Left ventricle myocardium inferior (tissue), 1 donor: ENCODE results near the gene RBM6. TPM values are rescaled to one million over a fixed set of nuclear protein-coding genes. Genes with fewer than 3 reads are reported as not detected.

Experiments used
- DNase-seq: peaks from one replicate; pipeline ENCODE4 v3.0.0-alpha.2; 2020
- H3K27ac ChIP-seq: fragments of 200-600 bp; replicated peaks from 2 replicates; pipeline ENCODE4 v1.8.0; 2021
- H3K27me3 ChIP-seq: fragments of 200-600 bp; 2 replicates; pipeline ENCODE4 v1.8.0; 2021; ENCODE audit warnings: low read depth
- H3K36me3 ChIP-seq: fragments of 200-600 bp; 2 replicates; pipeline ENCODE4 v1.8.0; 2021
- H3K4me1 ChIP-seq: fragments of 200-600 bp; 2 replicates; pipeline ENCODE4 v1.8.0; 2021
- H3K4me3 ChIP-seq: fragments of 200-600 bp; 2 replicates; pipeline ENCODE4 v1.8.0; 2021; ENCODE audit warnings: mild to moderate bottlenecking, moderate library complexity
- H3K9me3 ChIP-seq: fragments of 200-600 bp; replicated peaks from 2 replicates; pipeline ENCODE4 v1.8.0; 2021
- intact Hi-C: fragments of 100-400 bp; cut with micrococcal nuclease; formaldehyde crosslinking; loops from one replicate; pipeline ENCODE4 v1.11.0; 2022
- long read RNA-seq: library from polyadenylated mRNA; unstranded; transcript quantifications from one replicate; pipeline ENCODE4 v2.0.0, GENCODE V29; 2021
- total RNA-seq: library from RNA; stranded (reverse); fragmentation: NEBNext Ultra II Directional; extraction: Animal tissue kit (Norgen Biotek cat#: 25700); gene quantifications from one replicate; pipeline ENCODE4 v1.2.1, GENCODE V29; 2021
- TF ChIP-seq, protein P1 (sequence below): fragments of 200-600 bp; IDR thresholded peaks from 2 replicates; pipeline ENCODE4 v1.8.0; 2021; ENCODE audit warnings: antibody characterized with exemption, mild to moderate bottlenecking, borderline replicate concordance
- donor health status: DM: no; HTN: yes; CAD: no; lungs with severe emphysema.

RBM6 gene, protein sequence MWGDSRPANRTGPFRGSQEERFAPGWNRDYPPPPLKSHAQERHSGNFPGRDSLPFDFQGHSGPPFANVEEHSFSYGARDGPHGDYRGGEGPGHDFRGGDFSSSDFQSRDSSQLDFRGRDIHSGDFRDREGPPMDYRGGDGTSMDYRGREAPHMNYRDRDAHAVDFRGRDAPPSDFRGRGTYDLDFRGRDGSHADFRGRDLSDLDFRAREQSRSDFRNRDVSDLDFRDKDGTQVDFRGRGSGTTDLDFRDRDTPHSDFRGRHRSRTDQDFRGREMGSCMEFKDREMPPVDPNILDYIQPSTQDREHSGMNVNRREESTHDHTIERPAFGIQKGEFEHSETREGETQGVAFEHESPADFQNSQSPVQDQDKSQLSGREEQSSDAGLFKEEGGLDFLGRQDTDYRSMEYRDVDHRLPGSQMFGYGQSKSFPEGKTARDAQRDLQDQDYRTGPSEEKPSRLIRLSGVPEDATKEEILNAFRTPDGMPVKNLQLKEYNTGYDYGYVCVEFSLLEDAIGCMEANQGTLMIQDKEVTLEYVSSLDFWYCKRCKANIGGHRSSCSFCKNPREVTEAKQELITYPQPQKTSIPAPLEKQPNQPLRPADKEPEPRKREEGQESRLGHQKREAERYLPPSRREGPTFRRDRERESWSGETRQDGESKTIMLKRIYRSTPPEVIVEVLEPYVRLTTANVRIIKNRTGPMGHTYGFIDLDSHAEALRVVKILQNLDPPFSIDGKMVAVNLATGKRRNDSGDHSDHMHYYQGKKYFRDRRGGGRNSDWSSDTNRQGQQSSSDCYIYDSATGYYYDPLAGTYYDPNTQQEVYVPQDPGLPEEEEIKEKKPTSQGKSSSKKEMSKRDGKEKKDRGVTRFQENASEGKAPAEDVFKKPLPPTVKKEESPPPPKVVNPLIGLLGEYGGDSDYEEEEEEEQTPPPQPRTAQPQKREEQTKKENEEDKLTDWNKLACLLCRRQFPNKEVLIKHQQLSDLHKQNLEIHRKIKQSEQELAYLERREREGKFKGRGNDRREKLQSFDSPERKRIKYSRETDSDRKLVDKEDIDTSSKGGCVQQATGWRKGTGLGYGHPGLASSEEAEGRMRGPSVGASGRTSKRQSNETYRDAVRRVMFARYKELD
- total RNA-seq = 40.4 TPM
- long read RNA-seq, full-length matches to known transcripts = 24 of 30 reads
- long read RNA-seq, partial matches to known transcripts = 3 of 30 reads
- long read RNA-seq, other reads (novel, unspliced or antisense) = 3 of 30 reads

DNA sequence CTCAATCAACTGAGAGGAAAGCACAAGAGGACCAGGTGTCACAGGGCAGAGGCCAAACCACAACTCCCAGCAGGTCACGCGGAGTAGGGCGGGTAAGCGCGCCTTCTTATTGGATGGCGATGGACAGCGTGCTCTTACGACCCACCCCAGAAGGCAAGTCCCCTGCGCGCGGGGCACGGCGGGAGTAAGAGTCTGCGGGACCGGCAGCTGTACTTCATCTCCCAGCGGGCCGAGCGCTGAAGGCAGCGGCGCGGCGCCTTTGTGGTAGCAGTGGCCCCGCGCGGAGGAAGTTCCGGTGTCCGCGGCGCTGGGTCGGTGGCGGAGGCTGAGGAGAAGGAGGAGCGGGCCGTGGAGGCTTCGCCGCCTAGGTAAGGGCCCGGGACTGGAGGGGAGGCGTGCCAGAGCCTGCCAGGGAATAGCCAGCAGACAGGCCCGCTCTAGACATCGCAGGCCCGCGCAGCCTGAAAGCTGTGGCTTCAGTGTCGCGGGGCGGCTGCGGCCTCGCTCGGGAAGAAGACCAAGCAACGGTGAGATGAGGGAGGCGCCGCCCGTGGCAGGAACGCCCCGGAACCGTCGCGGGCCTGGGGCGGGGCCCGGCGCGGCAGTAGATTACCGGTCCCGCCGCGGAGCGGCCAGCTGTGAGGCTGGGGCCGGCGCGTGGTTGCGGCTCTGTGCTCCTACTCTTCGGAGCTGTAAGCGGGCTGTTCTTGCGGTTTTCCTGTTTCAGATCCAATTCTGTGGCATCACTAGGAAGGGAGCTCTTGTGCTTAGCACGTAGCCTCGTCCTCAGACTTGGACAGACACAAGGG is at the start of gene RBM6:
Gene RBM6 (plus strand): TSS at position 293 of the 809 bp plus-strand sequence. CDS start 22,492 bp downstream, outside the sequence.
- H3K27me3 ChIP-seq = no peaks in the 10 kb centered on the region

DNA sequence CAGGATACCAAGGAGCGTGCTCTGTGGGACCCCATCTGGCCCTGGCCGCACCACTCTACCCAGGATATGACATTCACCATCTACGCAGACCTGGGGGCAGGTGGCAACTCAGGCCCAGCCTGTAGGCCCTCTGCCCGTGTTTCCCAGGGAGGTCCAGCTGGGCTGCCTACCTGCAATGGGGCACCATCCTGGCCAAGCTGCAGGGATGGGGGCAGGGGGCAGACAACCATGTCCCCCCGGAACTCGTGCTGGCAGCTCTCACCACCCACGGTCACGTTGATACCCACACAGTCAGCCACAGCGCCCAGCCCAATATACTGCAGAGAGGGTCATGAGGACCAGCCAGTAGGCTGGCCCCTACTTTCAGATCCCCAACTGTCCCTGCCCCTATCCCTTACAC is 44.2 kb upstream of the RBM6 start:
- Histone ChIP-seq H3K27ac (no peak overlapping the region), H3K36me3 (no peaks in the 10 kb centered on the region), H3K27me3 (no peaks in the 10 kb centered on the region), H3K9me3 (no peaks in the 10 kb centered on the region), H3K4me1 (peaks cover 4% of the 10 kb centered on the region), H3K4me3 (no peak overlapping the region)
- TF ChIP-seq, protein P1, sequence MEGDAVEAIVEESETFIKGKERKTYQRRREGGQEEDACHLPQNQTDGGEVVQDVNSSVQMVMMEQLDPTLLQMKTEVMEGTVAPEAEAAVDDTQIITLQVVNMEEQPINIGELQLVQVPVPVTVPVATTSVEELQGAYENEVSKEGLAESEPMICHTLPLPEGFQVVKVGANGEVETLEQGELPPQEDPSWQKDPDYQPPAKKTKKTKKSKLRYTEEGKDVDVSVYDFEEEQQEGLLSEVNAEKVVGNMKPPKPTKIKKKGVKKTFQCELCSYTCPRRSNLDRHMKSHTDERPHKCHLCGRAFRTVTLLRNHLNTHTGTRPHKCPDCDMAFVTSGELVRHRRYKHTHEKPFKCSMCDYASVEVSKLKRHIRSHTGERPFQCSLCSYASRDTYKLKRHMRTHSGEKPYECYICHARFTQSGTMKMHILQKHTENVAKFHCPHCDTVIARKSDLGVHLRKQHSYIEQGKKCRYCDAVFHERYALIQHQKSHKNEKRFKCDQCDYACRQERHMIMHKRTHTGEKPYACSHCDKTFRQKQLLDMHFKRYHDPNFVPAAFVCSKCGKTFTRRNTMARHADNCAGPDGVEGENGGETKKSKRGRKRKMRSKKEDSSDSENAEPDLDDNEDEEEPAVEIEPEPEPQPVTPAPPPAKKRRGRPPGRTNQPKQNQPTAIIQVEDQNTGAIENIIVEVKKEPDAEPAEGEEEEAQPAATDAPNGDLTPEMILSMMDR = no peak
- intact Hi-C loops = no loop called here
- DNase-seq = no peak

More for the DNA sequence above, at the start of gene RBM6:
- peak within 1 kb of the TSS; percentile 90 for H3K4me3 ChIP-seq
- peaks cover 33% of the 10 kb centered on the region for H3K4me1 ChIP-seq
- H3K36me3 ChIP-seq = no peaks in the 10 kb centered on the region
- DNase-seq = peak; percentile 98
- H3K9me3 ChIP-seq = no peaks in the 10 kb centered on the region
- intact Hi-C loops = no loop called here
- TF ChIP-seq, protein P1 = no peak
- H3K27ac ChIP-seq = peak within 1 kb of the TSS; percentile 98

DNA sequence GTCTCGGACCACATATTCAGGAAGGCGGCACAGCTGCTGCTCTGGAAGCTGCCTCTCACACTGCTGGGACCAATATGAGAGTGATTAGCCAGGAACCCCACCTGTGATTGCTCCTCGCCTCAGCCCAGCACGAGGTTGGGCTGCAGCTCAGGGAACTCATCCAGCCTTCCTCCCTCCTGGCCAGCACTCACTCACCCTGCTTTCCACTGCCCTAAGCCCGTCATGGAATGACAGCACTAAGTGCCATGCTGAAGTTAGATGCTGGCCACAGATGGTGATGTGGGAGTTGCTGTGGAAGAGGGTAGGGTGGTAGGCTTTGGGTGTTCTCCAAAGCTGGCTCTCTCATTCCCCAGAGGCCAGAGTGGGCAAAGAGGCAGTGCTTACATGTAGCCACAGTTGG is 43.6 kb upstream of the RBM6 start:
- Histone ChIP-seq H3K4me3 (no peak overlapping the region), H3K27ac (no peak overlapping the region), H3K9me3 (no peaks in the 10 kb centered on the region), H3K4me1 (peaks cover 10% of the 10 kb centered on the region), H3K27me3 (no peaks in the 10 kb centered on the region), H3K36me3 (no peaks in the 10 kb centered on the region)
- TF ChIP-seq, protein P1 = no peak
- no peak for DNase-seq
- intact Hi-C loops = no loop called here

DNA sequence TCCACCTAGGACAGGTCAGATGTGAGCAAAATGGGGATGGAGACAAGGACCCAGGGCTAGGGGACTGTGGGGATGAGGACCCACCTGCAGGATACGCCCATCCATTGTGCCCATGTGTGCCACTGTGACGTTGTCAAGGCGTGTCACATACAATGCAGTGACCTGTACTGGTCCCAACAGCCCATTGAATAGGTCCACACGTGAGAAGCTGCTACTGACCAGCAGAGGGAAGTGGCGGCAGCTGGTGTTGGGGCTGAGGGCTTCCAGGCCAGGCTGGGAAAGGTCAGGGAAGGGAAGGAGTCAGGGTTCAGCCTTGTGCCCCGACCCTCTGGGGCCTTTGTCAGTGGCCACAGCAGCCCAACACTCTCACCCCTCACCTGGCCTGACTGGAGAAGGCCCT is 41.0 kb upstream of the RBM6 start:
- TF ChIP-seq, protein P1 = no peak
- peaks cover 25% of the 10 kb centered on the region for H3K4me1 ChIP-seq
- H3K36me3 ChIP-seq = no peaks in the 10 kb centered on the region
- DNase-seq = no peak
- intact Hi-C loops = no loop called here
- H3K27ac ChIP-seq = no peak overlapping the region
- H3K27me3 ChIP-seq = no peaks in the 10 kb centered on the region
- no peaks in the 10 kb centered on the region for H3K9me3 ChIP-seq
- no peak overlapping the region for H3K4me3 ChIP-seq

DNA sequence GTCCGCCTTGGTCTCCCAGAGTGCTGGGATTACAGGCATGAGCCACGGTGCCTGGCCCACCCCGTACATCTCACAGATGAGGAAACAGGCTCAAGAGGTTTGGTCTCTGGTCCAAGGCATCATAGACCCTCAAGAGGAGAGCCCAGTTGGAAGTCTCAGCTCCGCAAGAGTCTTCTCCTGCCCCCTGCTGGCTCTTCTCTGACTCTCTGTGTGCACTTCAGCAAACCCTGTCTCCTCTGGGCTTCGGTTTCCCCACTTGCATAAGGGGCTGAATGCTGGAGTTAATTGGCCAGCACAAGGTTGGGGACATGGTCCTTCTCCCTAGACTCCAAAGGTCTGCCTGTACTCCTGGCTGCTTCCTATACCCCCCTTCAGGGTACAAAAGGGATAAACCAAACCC is 40.1 kb upstream of the RBM6 start:
- TF ChIP-seq, protein P1 = peak; percentile 44
- H3K4me1 ChIP-seq = peaks cover 30% of the 10 kb centered on the region
- DNase-seq = no peak
- no peaks in the 10 kb centered on the region for H3K9me3 ChIP-seq
- no peak overlapping the region for H3K27ac ChIP-seq
- no peak overlapping the region for H3K4me3 ChIP-seq
- no peaks in the 10 kb centered on the region for H3K36me3 ChIP-seq
- intact Hi-C loops = no loop called here
- H3K27me3 ChIP-seq = no peaks in the 10 kb centered on the region
